Measurements from ENCODE around the gene MSN.

Gene MSN

GRCh38 chrX:65644621-65645289, 22.7 kb upstream of the MSN start:
- TF ChIP-seq TAF1 (IDR thresholded peaks at IDR 0.05; ENCODE audit: borderline replicate concordance, insufficient read depth, low read length) (no peak), SIN3A (IDR thresholded peaks at IDR 0.05; ENCODE audit: borderline replicate concordance, insufficient read depth, low read length) (no peak), FOXP2 (optimal IDR thresholded peaks at IDR 0.05; ENCODE audit: borderline replicate concordance, extremely low read depth, extremely low read length, insufficient read depth) (no peak), POLR2AphosphoS5 (IDR thresholded peaks at IDR 0.05; ENCODE audit: low read depth, low read length) (no peak)
- TF ChIP-seq, protein P1, sequence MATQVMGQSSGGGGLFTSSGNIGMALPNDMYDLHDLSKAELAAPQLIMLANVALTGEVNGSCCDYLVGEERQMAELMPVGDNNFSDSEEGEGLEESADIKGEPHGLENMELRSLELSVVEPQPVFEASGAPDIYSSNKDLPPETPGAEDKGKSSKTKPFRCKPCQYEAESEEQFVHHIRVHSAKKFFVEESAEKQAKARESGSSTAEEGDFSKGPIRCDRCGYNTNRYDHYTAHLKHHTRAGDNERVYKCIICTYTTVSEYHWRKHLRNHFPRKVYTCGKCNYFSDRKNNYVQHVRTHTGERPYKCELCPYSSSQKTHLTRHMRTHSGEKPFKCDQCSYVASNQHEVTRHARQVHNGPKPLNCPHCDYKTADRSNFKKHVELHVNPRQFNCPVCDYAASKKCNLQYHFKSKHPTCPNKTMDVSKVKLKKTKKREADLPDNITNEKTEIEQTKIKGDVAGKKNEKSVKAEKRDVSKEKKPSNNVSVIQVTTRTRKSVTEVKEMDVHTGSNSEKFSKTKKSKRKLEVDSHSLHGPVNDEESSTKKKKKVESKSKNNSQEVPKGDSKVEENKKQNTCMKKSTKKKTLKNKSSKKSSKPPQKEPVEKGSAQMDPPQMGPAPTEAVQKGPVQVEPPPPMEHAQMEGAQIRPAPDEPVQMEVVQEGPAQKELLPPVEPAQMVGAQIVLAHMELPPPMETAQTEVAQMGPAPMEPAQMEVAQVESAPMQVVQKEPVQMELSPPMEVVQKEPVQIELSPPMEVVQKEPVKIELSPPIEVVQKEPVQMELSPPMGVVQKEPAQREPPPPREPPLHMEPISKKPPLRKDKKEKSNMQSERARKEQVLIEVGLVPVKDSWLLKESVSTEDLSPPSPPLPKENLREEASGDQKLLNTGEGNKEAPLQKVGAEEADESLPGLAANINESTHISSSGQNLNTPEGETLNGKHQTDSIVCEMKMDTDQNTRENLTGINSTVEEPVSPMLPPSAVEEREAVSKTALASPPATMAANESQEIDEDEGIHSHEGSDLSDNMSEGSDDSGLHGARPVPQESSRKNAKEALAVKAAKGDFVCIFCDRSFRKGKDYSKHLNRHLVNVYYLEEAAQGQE (IDR thresholded peaks at IDR 0.05; ENCODE audit: insufficient read depth in 1 of 2, low read depth in 2 of 2, low read length in 2 of 2), result no peak

- no peak for TF ChIP-seq POLR2AphosphoS5 (IDR thresholded peaks at IDR 0.05; ENCODE audit: low read depth, low read length)
- TF ChIP-seq, protein P1 (IDR thresholded peaks at IDR 0.05; ENCODE audit: insufficient read depth in 1 of 2, low read depth in 2 of 2, low read length in 2 of 2), result no peak
- TF ChIP-seq SIN3A (IDR thresholded peaks at IDR 0.05; ENCODE audit: borderline replicate concordance, insufficient read depth, low read length), result no peak
- no peak for TF ChIP-seq TAF1 (IDR thresholded peaks at IDR 0.05; ENCODE audit: borderline replicate concordance, insufficient read depth, low read length)
- no peak for TF ChIP-seq FOXP2 (optimal IDR thresholded peaks at IDR 0.05; ENCODE audit: borderline replicate concordance, extremely low read depth, extremely low read length, insufficient read depth)
Observed at GRCh38 chrX:65647801-65648200, 19.7 kb upstream of the MSN start.

- no peak for TF ChIP-seq SIN3A (IDR thresholded peaks at IDR 0.05; ENCODE audit: borderline replicate concordance, insufficient read depth, low read length)
Observed at GRCh38 chrX:65652098-65652497, 15.4 kb upstream of the MSN start.

DNA sequence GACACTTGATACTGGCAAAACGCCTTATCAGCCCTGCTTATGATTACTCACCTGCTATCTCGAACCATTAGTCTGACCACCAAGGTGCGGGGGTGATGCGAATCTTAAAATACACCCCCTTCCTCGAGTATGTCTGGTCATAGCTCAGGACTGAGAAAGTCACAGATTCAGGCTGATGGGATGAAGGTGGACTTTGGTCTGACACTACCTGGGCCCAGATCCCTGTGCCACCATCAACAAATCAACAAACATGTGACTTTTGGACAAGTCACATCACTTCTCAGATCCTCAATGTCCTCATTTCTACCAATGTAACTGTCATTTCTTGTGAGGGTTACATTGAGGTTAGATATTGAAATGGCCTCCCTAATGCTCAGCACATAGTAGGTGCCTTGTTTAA, 9.8 kb upstream of the MSN start:
- TF ChIP-seq SIN3A (IDR thresholded peaks at IDR 0.05; ENCODE audit: borderline replicate concordance, insufficient read depth, low read length) (no peak), POLR2AphosphoS5 (IDR thresholded peaks at IDR 0.05; ENCODE audit: low read depth, low read length) (no peak), TAF1 (IDR thresholded peaks at IDR 0.05; ENCODE audit: borderline replicate concordance, insufficient read depth, low read length) (no peak), FOXP2 (optimal IDR thresholded peaks at IDR 0.05; ENCODE audit: borderline replicate concordance, extremely low read depth, extremely low read length, insufficient read depth) (no peak)
- TF ChIP-seq, protein P1 (IDR thresholded peaks at IDR 0.05; ENCODE audit: insufficient read depth in 1 of 2, low read depth in 2 of 2, low read length in 2 of 2), result no peak

DNA sequence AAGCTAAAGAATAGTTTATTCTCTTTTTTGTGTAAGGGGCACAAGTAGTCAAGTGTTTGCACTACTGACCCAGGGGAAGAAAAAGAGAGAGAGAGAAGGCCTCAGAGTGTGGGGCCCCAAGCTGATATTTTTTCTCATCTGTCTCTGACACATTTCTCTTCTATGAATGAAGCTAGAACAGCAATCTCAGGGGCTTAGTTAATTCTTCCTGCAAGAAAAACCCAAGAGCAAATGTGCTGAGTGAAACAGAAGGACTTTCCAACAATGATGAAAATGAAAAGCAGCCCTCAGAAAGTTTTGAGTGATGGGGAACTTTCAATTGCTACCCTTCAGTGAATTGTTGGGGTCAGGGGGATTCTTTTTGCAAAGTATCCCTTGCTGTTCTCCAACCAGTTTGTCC, 9.2 kb upstream of the MSN start:
- TF ChIP-seq FOXP2 (optimal IDR thresholded peaks at IDR 0.05; ENCODE audit: borderline replicate concordance, extremely low read depth, extremely low read length, insufficient read depth) (no peak), POLR2AphosphoS5 (IDR thresholded peaks at IDR 0.05; ENCODE audit: low read depth, low read length) (no peak), SIN3A (IDR thresholded peaks at IDR 0.05; ENCODE audit: borderline replicate concordance, insufficient read depth, low read length) (no peak), TAF1 (IDR thresholded peaks at IDR 0.05; ENCODE audit: borderline replicate concordance, insufficient read depth, low read length) (no peak)
- TF ChIP-seq, protein P1 (IDR thresholded peaks at IDR 0.05; ENCODE audit: insufficient read depth in 1 of 2, low read depth in 2 of 2, low read length in 2 of 2), result no peak

All from PFSK-1 (cell line).